ENCODE results near the gene RAB3GAP2. TPM values are rescaled to one million over a fixed set of nuclear protein-coding genes. Genes with fewer than 3 reads are reported as not detected.
"Not testable (repeated sequence)": the region's sequence is repeated elsewhere in the genome, so short reads cannot be mapped to it uniquely, and the experiment has no call there.

Gene RAB3GAP2
- total and polyA plus RNA-seq, 10 of the 15 experiments (the other 5 are each of a cell fraction or from before 2014, with no cell fraction given) = 11.9 to 51.1 (median 24.4) TPM

- H3K79me2 ChIP-seq (ENCODE audit: control insufficient read depth, insufficient read depth, low read length); H3K9me3 ChIP-seq (replicated peaks; ENCODE audit: control insufficient read depth, insufficient read depth, low read length); DNase-seq (ENCODE audit: low read depth, low spot score); H2AFZ ChIP-seq (ENCODE audit: control insufficient read depth, low read depth, low read length); ATAC-seq; intact Hi-C loops (cut with micrococcal nuclease; ENCODE audit: unreplicated experiment); POLR2A ChIA-PET; H3K4me3 ChIP-seq; H3K27me3 ChIP-seq (replicated peaks in 1 of 2; ENCODE audit: control insufficient read depth in 2 of 2, insufficient read depth in 2 of 2, low read length in 1 of 2); in situ Hi-C loops (cut with MboI); H4K20me1 ChIP-seq (ENCODE audit: control insufficient read depth, insufficient read depth); H3K27ac ChIP-seq (ENCODE audit: control insufficient read depth, insufficient read depth); BruUV-seq (replicated peaks); FAIRE-seq; H3K9ac ChIP-seq (ENCODE audit: control insufficient read depth, insufficient read depth, low read length); H3K4me2 ChIP-seq (ENCODE audit: control insufficient read depth, insufficient read depth); RAD21 ChIA-PET (ENCODE audit: unreplicated experiment); SMC1A ChIA-PET (ENCODE audit: uncharacterized antibody, unreplicated experiment); H3K4me1 ChIP-seq (ENCODE audit: control insufficient read depth, insufficient read depth, low read length): not testable (repeated sequence)
- 95% methylated on average over 7 of the region's 7 CpGs for WGBS (ENCODE audit: insufficient coverage, insufficient replicate concordance, low lambda C conversion rate, missing lambda C conversion rate)
- CTCF ChIA-PET = interaction anchor here (0.9 to 1.8 kb wide), 4 partner anchors 9 to 58 kb away, joined by 3 to 4 read pairs (median 3); no protein-coding TSS in a partner anchor
- peaks cover 3 to 34% of the 10 kb centered on the region in 2 experiments for H3K36me3 ChIP-seq (ENCODE audit: control insufficient read depth in 2 of 2, insufficient read depth in 2 of 2, low read length in 1 of 2)
Measured at GRCh38 chr1:220158530-220158929, 113.7 kb downstream of the RAB3GAP2 start.

- no peak overlapping the region for H3K4me2 ChIP-seq (ENCODE audit: control insufficient read depth, insufficient read depth)
- no peak overlapping the region for H3K9ac ChIP-seq (ENCODE audit: control insufficient read depth, insufficient read depth, low read length)
- no peak for ATAC-seq
- WGBS (ENCODE audit: insufficient coverage, insufficient replicate concordance, low lambda C conversion rate, missing lambda C conversion rate) = 97% methylated on average over 2 of the region's 2 CpGs
- ChIA-PET RAD21 (ENCODE audit: unreplicated experiment) (no interaction called here), SMC1A (ENCODE audit: uncharacterized antibody, unreplicated experiment) (interaction anchor here (0.6 to 0.7 kb wide), 2 partner anchors 53 to 1855 kb away, joined by 3 to 4 read pairs; no protein-coding TSS in a partner anchor), POLR2A (no interaction called here), CTCF (interaction anchor here (0.9 to 1.6 kb wide), 2 partner anchors 59 to 546 kb away, joined by 3 read pairs; no protein-coding TSS in a partner anchor)
- no TSS peak for BruUV-seq (replicated peaks)
- no peak overlapping the region for H3K27ac ChIP-seq (ENCODE audit: control insufficient read depth, insufficient read depth)
- H4K20me1 ChIP-seq (ENCODE audit: control insufficient read depth, insufficient read depth) = no peaks in the 10 kb centered on the region
- H3K79me2 ChIP-seq (ENCODE audit: control insufficient read depth, insufficient read depth, low read length) = no peaks in the 10 kb centered on the region
- H2AFZ ChIP-seq (ENCODE audit: control insufficient read depth, low read depth, low read length) = no peak overlapping the region
- H3K9me3 ChIP-seq (replicated peaks; ENCODE audit: control insufficient read depth, insufficient read depth, low read length) = no peaks in the 10 kb centered on the region
- H3K36me3 ChIP-seq (ENCODE audit: control insufficient read depth in 2 of 2, insufficient read depth in 2 of 2, low read length in 1 of 2) = peaks cover 3 to 35% of the 10 kb centered on the region in 2 experiments
- intact Hi-C loops (cut with micrococcal nuclease; ENCODE audit: unreplicated experiment) = no loop called here
- no peak for TF ChIP-seq ATF7 (IDR thresholded peaks at IDR 0.05; ENCODE audit: low read depth)
- no peak for TF ChIP-seq RFX5 (IDR thresholded peaks at IDR 0.05; ENCODE audit: low read depth, low read length)
- TF ChIP-seq ZNF622 (IDR thresholded peaks at IDR 0.05) = no peak
- TF ChIP-seq ELK1 (IDR thresholded peaks at IDR 0.05; ENCODE audit: low read depth, low read length) = no peak
- no peak for TF ChIP-seq TAF1 (IDR thresholded peaks at IDR 0.05; ENCODE audit: borderline replicate concordance, low read depth, low read length)
- no peak for TF ChIP-seq ZZZ3 (IDR thresholded peaks at IDR 0.05; ENCODE audit: control insufficient read depth, insufficient read length, low read depth)
- no peak for TF ChIP-seq SREBF2 (IDR thresholded peaks at IDR 0.05; ENCODE audit: low read length)
- TF ChIP-seq ZNF687 (IDR thresholded peaks at IDR 0.05) = no peak
- no peaks in the 10 kb centered on the region for H3K27me3 ChIP-seq (replicated peaks in 1 of 2; ENCODE audit: control insufficient read depth in 2 of 2, insufficient read depth in 2 of 2, low read length in 1 of 2)
- DNase-seq (ENCODE audit: low read depth, low spot score) = no peak
- no peaks in the 10 kb centered on the region for H3K4me1 ChIP-seq (ENCODE audit: control insufficient read depth, insufficient read depth, low read length)
- in situ Hi-C loops (cut with MboI) = no loop called here
- FAIRE-seq = no peak
- no peak overlapping the region for H3K4me3 ChIP-seq
Measured at GRCh38 chr1:220157738-220158137, 114.5 kb downstream of the RAB3GAP2 start.
